ENCODE results near the gene BCAS1.

The BCAS1 gene

DNA sequence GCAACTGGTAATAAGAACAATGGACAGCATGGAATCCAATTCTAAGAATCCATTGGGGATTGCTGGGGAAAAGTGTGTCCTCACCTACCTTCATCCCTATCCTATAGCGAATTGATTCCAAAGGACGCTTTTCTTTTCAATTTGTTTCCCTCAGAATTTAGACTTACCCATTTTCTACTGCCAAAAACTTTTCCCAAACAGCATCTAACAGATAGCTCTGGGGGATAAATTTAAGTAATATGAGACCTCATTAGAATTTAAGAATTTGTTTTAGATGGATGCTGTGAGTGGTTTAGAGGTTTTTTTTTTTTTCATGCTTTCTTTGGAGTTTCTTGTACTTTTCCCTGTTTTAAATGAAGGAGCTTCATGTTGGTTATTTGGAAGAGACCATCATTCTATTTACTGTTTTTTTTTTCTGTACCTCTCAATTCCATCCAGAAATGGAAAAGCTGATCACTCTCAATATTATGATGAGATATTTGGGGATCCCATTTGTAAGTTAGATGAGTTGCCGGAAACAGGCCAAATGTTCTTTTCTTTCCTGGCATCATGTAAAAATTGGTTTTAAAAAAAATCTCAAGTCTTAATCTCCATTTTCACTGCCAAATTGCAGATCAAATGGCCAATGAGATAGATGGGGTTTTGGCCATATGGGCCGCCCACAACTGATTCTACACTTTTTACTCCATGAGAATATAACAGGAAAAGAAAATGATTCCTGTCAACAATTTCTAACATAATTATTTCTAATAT, 105.7 kb downstream of the BCAS1 start:
- Histone ChIP-seq H3K9ac (ENCODE audit: low read length) (no peak overlapping the region), H2AK5ac (ENCODE audit: low read length) (no peak overlapping the region), H3K4me2 (ENCODE audit: low read length) (no peak overlapping the region), H3K4me1 (ENCODE audit: control insufficient read depth, low read depth, low read length) (no peaks in the 10 kb centered on the region), H3K23ac (ENCODE audit: low read length) (no peak overlapping the region), H3K79me1 (ENCODE audit: low read length) (no peaks in the 10 kb centered on the region), H3K36me3 (ENCODE audit: control insufficient read depth, insufficient read depth, low read length) (no peaks in the 10 kb centered on the region), H2BK15ac (replicated peaks; ENCODE audit: low read depth) (no peak overlapping the region), H4K5ac (ENCODE audit: low read length) (no peak overlapping the region), H4K8ac (ENCODE audit: low read depth, low read length) (no peak overlapping the region), H3K27ac (ENCODE audit: low read depth, low read length) (no peak overlapping the region), H3K4me3 (ENCODE audit: low read length) (no peak overlapping the region), H2BK120ac (ENCODE audit: low read depth, low read length) (no peak overlapping the region), H2BK5ac (ENCODE audit: low read length) (no peak overlapping the region), H3K27me3 (ENCODE audit: insufficient read depth, low read length, poor library complexity) (no peaks in the 10 kb centered on the region), H3K56ac (ENCODE audit: low read length) (no peak overlapping the region), H3K79me2 (ENCODE audit: control insufficient read depth, insufficient read depth, low read length) (no peaks in the 10 kb centered on the region), H3K4ac (ENCODE audit: low read depth, low read length) (no peak overlapping the region), H3K18ac (ENCODE audit: low read length) (no peak overlapping the region)
- WGBS (ENCODE audit: extremely low coverage, insufficient coverage, low lambda C conversion rate), result no CpG with 5 or more reads among the region's 4 CpGs
- DNase-seq, result no peak

- H3K56ac ChIP-seq (ENCODE audit: low read length), result no peak overlapping the region
- no peak overlapping the region for H3K18ac ChIP-seq (ENCODE audit: low read length)
- no peak overlapping the region for H3K4me2 ChIP-seq (ENCODE audit: low read length)
Measured at GRCh38 chr20:53964067-53964466, 106.3 kb downstream of the BCAS1 start.

GRCh38 chr20:53963635-53964034, 106.8 kb downstream of the BCAS1 start:
- Histone ChIP-seq H2AK5ac (ENCODE audit: low read length) (no peak overlapping the region), H2BK5ac (ENCODE audit: low read length) (no peak overlapping the region), H3K4me1 (ENCODE audit: control insufficient read depth, low read depth, low read length) (no peaks in the 10 kb centered on the region), H3K23ac (ENCODE audit: low read length) (no peak overlapping the region), H3K9ac (ENCODE audit: low read length) (no peak overlapping the region), H3K56ac (ENCODE audit: low read length) (no peak overlapping the region), H3K4me3 (ENCODE audit: low read length) (no peak overlapping the region), H2BK120ac (ENCODE audit: low read depth, low read length) (no peak overlapping the region), H3K4me2 (ENCODE audit: low read length) (no peak overlapping the region), H3K18ac (ENCODE audit: low read length) (no peak overlapping the region), H3K27ac (ENCODE audit: low read depth, low read length) (no peak overlapping the region), H3K79me2 (ENCODE audit: control insufficient read depth, insufficient read depth, low read length) (no peaks in the 10 kb centered on the region), H3K4ac (ENCODE audit: low read depth, low read length) (no peak overlapping the region), H3K79me1 (ENCODE audit: low read length) (no peaks in the 10 kb centered on the region), H4K5ac (ENCODE audit: low read length) (no peak overlapping the region), H4K8ac (ENCODE audit: low read depth, low read length) (no peak overlapping the region), H2BK15ac (replicated peaks; ENCODE audit: low read depth) (no peak overlapping the region), H3K36me3 (ENCODE audit: control insufficient read depth, insufficient read depth, low read length) (no peaks in the 10 kb centered on the region), H3K27me3 (ENCODE audit: insufficient read depth, low read length, poor library complexity) (no peaks in the 10 kb centered on the region)
- no peak for DNase-seq
- WGBS (ENCODE audit: extremely low coverage, insufficient coverage, low lambda C conversion rate), result no CpG with 5 or more reads among the region's 9 CpGs

More at GRCh38 chr20:53964067-53964466, 106.3 kb downstream of the BCAS1 start:
- Histone ChIP-seq H3K23ac (ENCODE audit: low read length) (no peak overlapping the region), H3K27ac (ENCODE audit: low read depth, low read length) (no peak overlapping the region), H3K27me3 (ENCODE audit: insufficient read depth, low read length, poor library complexity) (no peaks in the 10 kb centered on the region), H4K8ac (ENCODE audit: low read depth, low read length) (no peak overlapping the region), H3K4me1 (ENCODE audit: control insufficient read depth, low read depth, low read length) (no peaks in the 10 kb centered on the region), H3K79me2 (ENCODE audit: control insufficient read depth, insufficient read depth, low read length) (no peaks in the 10 kb centered on the region), H2AK5ac (ENCODE audit: low read length) (no peak overlapping the region), H3K9ac (ENCODE audit: low read length) (no peak overlapping the region), H2BK5ac (ENCODE audit: low read length) (no peak overlapping the region), H3K36me3 (ENCODE audit: control insufficient read depth, insufficient read depth, low read length) (no peaks in the 10 kb centered on the region), H3K4me3 (ENCODE audit: low read length) (no peak overlapping the region), H3K4ac (ENCODE audit: low read depth, low read length) (no peak overlapping the region), H2BK15ac (replicated peaks; ENCODE audit: low read depth) (no peak overlapping the region), H2BK120ac (ENCODE audit: low read depth, low read length) (no peak overlapping the region), H4K5ac (ENCODE audit: low read length) (no peak overlapping the region), H3K79me1 (ENCODE audit: low read length) (no peaks in the 10 kb centered on the region)
- no peak for DNase-seq
- WGBS (ENCODE audit: extremely low coverage, insufficient coverage, low lambda C conversion rate), result no CpG with 5 or more reads among the region's 3 CpGs

- Histone ChIP-seq H2BK120ac (ENCODE audit: low read depth, low read length) (no peak overlapping the region), H3K4me2 (ENCODE audit: low read length) (no peak overlapping the region), H3K27me3 (ENCODE audit: insufficient read depth, low read length, poor library complexity) (no peaks in the 10 kb centered on the region), H3K56ac (ENCODE audit: low read length) (no peak overlapping the region), H3K79me1 (ENCODE audit: low read length) (no peaks in the 10 kb centered on the region), H4K8ac (ENCODE audit: low read depth, low read length) (no peak overlapping the region), H4K5ac (ENCODE audit: low read length) (no peak overlapping the region), H3K27ac (ENCODE audit: low read depth, low read length) (no peak overlapping the region), H3K18ac (ENCODE audit: low read length) (no peak overlapping the region), H3K79me2 (ENCODE audit: control insufficient read depth, insufficient read depth, low read length) (no peaks in the 10 kb centered on the region), H3K36me3 (ENCODE audit: control insufficient read depth, insufficient read depth, low read length) (no peaks in the 10 kb centered on the region), H3K4me3 (ENCODE audit: low read length) (no peak overlapping the region), H3K4ac (ENCODE audit: low read depth, low read length) (no peak overlapping the region), H3K9ac (ENCODE audit: low read length) (no peak overlapping the region), H3K23ac (ENCODE audit: low read length) (no peak overlapping the region), H3K4me1 (ENCODE audit: control insufficient read depth, low read depth, low read length) (no peaks in the 10 kb centered on the region), H2BK15ac (replicated peaks; ENCODE audit: low read depth) (no peak overlapping the region), H2BK5ac (ENCODE audit: low read length) (no peak overlapping the region), H2AK5ac (ENCODE audit: low read length) (no peak overlapping the region)
- whole genome bisulfite sequencing (ENCODE audit: extremely low coverage, insufficient coverage, low lambda C conversion rate), result 100% methylated on average over 1 of the region's 3 CpGs
- no peak for DNase-seq
Measured at GRCh38 chr20:53962388-53962787, 108.0 kb downstream of the BCAS1 start.

- Histone ChIP-seq H3K36me3 (ENCODE audit: control insufficient read depth, insufficient read depth, low read length) (no peaks in the 10 kb centered on the region), H3K9ac (ENCODE audit: low read length) (no peak overlapping the region), H3K18ac (ENCODE audit: low read length) (no peak overlapping the region), H4K5ac (ENCODE audit: low read length) (no peak overlapping the region), H3K56ac (ENCODE audit: low read length) (no peak overlapping the region), H3K4me2 (ENCODE audit: low read length) (no peak overlapping the region), H3K27me3 (ENCODE audit: insufficient read depth, low read length, poor library complexity) (no peaks in the 10 kb centered on the region), H2BK5ac (ENCODE audit: low read length) (no peak overlapping the region), H3K4ac (ENCODE audit: low read depth, low read length) (no peak overlapping the region), H3K79me2 (ENCODE audit: control insufficient read depth, insufficient read depth, low read length) (no peaks in the 10 kb centered on the region), H2BK120ac (ENCODE audit: low read depth, low read length) (no peak overlapping the region), H3K4me1 (ENCODE audit: control insufficient read depth, low read depth, low read length) (no peaks in the 10 kb centered on the region), H2BK15ac (replicated peaks; ENCODE audit: low read depth) (no peak overlapping the region), H4K8ac (ENCODE audit: low read depth, low read length) (no peak overlapping the region), H3K27ac (ENCODE audit: low read depth, low read length) (no peak overlapping the region), H2AK5ac (ENCODE audit: low read length) (no peak overlapping the region), H3K23ac (ENCODE audit: low read length) (no peak overlapping the region), H3K4me3 (ENCODE audit: low read length) (no peak overlapping the region), H3K79me1 (ENCODE audit: low read length) (no peaks in the 10 kb centered on the region)
- DNase-seq, result no peak
- no CpG with 5 or more reads among the region's 4 CpGs for WGBS (ENCODE audit: extremely low coverage, insufficient coverage, low lambda C conversion rate)
Measured at GRCh38 chr20:53961527-53961926, 108.9 kb downstream of the BCAS1 start.
